Suppressor macrophage (primary cell): Measurements from ENCODE around the gene ANKRD36C.
"Not testable (repeated sequence)": the region's sequence is repeated elsewhere in the genome, so short reads cannot be mapped to it uniquely, and the experiment has no call there.

Experiments used
- DNase-seq, 4 experiments: peaks; one replicate each; pipeline ENCODE4 v3.0.0-alpha.2; 2020 to 2022

Gene ANKRD36C

DNA sequence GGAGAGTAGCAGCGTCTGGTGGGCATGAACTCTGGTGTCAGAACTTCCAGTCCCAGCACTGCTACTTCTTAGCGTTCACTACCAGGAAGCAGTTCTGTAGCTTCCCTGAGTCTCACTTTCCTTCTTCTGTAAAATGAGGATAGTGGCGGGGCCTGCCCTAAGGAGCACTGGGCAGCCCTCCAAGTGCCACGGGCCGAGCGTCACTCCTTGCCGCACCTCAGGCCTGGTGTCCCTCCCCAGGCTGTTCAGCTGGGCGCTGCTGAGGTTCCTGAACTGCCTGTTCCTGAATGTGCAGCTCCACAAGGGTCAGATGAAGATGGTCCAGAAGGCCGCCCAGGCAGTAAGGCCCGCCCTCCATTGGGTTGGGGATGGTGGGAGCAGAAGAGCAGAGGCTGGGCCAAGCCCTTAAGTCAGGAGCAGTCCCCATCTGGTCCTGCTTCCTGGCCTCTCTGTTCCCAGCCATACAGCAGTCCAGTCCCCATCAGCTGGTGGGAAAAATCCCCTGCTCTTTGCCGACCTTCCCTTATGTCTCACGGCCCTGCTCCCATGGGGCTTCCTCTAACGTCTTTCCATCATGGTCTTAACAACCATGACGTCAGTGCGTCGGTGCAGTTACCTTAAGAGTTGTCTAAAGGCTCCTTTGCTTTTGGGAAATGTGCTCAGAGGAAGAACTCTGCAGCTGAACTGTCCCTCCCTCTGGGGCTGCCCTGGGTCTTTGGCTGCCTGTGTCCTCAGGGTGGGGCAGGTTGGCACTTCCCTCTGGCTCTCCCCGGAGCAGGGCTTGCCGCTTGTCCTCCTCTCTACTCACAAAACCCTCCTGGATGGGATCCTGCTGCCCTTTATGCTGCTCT is 195.2 kb downstream of the ANKRD36C start:
- not testable (repeated sequence) for DNase-seq

DNA sequence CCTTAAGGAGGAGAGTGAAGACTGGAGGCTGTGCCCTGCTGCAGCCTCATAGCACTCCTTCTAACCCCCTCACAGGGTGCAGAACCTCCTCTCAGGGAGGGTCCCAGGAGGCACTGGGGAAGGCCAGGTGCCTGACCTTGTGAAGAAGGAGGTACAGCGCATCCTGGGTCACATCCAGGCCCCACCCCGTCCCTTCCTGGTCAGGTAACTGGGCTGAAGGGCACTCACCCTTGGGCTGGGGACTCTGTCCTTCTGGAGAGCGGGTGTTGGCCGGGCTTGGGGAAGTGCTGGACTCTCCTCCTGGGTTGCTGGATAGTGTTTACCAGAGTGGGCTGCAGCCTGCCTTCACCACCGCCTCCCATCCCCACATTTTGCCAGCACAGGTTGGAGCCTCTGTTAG is 197.7 kb downstream of the ANKRD36C start:
- DNase-seq = not testable (repeated sequence)

DNA sequence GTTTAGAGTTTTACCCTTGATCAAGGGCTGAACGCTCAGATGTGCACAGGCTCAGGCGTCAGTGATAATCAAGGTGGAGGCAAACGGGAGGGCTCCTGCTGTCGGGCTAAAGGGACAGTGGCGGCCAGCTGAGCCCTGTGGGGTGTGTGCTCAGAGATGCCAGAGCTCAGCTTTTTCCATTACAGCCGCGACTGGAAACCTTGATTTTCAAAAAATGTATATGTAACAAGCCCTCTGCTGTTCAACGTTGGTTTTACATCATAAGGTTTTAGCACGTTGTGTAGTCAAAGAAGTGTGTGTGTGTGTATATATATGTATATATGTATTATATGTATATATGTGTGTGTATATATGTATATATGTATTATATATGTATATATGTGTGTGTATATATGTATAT is 201.4 kb downstream of the ANKRD36C start:
- not testable (repeated sequence) for DNase-seq

DNA sequence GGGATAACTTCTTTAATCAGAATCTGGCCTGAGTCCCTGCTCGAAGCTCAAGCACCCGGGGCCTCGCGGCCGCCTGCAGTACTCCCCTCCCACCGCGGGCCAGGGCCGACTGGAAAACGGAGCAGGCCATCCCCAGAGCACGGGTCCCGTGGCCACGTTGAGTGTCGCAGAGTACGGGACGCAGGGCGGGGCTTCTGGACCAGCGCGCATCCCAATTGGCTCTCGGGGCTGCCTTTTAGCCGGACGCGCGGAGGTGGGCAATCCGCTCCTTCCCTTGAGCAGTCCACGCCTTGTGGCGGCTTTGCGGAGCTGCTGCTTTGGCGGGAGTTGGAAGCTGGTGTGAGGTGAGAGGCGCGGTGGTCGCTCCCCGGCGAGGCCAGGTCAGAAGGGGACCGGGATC is 202.2 kb downstream of the ANKRD36C start:
- not testable (repeated sequence) for DNase-seq

DNA sequence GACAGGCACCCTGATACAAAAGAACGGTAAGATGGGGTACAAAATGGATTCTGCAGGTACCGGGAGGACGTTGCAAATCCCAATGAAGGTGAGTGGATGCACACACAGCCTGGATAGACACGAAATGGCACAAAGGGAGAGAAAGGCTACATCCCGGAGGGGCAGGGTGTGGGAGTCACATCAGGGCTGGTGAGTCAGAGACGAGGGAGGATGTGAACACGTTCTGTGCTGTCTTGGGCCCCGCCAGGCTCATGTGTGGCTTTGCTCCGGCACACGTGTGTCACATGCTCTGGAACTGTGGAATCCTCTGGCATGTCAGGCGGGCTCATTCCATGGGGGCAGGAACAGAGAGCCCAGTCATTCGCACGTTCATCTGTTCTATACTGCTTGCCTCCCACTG is 203.0 kb downstream of the ANKRD36C start:
- DNase-seq = not testable (repeated sequence)
